ENCODE results near the gene LRBA.

Gene LRBA

GRCh38 chr4:150332086-150332485, 683.0 kb downstream of the LRBA start:
- DNase-seq (ENCODE audit: low read depth in 2 of 2, low spot score in 1 of 2), result no peak

- DNase-seq (ENCODE audit: low read depth in 2 of 2, low spot score in 1 of 2), result no peak
Observed at GRCh38 chr4:150329373-150329772, 685.7 kb downstream of the LRBA start.

DNA sequence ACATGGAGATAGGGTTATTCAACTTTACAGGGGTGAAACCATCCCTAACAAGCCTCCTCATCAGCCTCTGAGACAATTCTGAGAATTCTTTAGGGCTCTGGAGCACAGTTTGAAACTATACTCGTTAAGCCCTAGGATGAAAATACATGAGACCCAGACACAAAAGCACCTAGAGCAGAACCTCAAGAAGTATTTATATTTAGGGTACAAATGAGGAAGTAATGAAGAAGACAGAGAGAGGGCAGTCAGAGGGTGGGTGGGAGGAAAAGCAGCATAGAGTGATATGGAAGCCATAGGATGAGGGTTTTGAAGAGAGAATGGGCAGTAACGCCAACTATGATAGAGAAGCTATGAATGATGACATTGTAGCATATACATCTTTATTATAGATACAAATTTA, 686.6 kb downstream of the LRBA start:
- DNase-seq (ENCODE audit: low read depth in 2 of 2, low spot score in 1 of 2), result no peak

DNA sequence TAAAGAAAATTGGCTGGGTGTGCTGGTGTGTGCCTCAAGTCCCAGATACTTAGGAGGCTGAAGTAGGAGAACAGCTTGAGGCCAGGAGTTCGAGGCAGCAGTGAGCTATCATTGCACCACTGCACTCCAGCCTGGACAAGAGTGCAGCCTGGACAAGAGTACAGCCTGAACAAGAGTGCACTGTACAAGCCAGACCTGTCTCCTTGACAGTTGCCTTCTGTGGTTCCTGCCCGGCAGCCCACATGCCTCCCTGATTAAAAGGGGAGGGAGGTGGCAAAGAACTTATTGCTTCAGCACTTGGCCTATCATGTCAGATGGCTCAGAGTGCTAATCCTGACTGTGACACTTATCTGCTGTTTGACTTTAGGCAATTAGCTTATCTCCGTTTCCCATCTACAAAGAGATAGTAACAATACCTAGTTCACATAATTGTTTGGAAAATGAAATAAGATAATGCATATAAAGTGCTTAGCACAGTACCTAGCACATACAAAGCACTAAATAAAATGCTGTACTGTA, 687.8 kb downstream of the LRBA start:
- DNase-seq (ENCODE audit: low read depth in 2 of 2, low spot score in 1 of 2), result no peak

DNA sequence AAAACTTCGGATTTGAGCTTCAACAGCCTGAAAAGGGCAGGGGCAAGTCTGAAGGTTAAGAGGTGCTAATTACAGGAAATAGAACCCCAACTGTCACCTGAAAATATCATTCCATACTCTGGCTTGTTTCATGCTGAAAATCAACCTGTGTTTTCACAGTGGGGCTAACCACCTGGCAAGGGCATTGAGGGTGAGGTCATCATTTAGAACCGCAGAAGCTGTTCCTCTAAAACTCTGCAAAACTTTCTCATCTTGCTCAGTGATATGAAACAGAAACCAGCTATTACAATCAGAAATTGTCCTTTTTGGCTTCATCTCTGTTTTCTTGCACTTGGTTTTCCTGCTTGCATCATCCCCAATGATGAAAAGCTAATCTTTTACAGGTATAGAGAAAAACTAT, 689.2 kb downstream of the LRBA start:
- no peak for DNase-seq (ENCODE audit: low read depth in 2 of 2, low spot score in 1 of 2)

GRCh38 chr4:150323406-150324325, 691.4 kb downstream of the LRBA start:
- no peak for DNase-seq (ENCODE audit: low read depth in 2 of 2, low spot score in 1 of 2)

DNA sequence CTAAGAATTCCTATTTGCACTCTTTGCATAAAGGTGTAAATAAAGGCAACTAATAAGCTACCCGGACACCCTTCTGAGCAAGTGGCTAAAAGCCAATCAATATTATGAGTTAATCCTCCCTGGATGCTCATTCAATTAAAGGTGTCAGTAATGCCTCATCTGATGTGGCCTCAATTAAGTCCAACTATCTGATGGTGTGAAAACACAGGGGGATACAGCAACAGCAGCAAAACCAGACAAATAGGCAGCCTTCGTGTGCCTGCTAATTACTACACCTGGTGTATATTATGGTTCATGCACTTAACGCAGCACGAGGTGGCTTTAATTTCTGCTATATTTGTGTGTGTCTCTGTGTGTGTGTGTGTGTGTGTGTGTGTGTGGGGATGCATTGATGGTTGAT, 692.4 kb downstream of the LRBA start:
- no peak for DNase-seq (ENCODE audit: low read depth in 2 of 2, low spot score in 1 of 2)

DNA sequence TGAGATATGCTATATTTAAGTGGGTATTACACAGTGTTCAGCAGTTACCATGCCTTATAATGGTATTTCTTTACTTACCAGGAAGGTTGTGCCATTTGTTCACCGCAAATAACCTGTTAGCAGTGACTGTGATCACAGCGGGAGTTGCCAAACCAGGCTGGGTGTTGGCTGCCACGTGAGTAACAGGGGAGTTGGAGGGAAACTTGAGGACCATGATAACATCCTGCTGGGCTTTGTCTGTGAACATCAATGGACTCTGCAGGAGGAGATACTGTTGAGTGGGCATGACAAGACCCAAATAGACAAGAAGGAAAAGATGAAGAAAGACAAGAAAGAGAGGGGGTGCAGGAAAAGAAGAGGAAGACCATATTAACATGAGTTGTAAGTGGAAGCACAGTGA, 694.0 kb downstream of the LRBA start:
- no peak for DNase-seq (ENCODE audit: low read depth in 2 of 2, low spot score in 1 of 2)

GRCh38 chr4:150318971-150319370, 696.1 kb downstream of the LRBA start:
- no peak for DNase-seq (ENCODE audit: low read depth in 2 of 2, low spot score in 1 of 2)

DNA sequence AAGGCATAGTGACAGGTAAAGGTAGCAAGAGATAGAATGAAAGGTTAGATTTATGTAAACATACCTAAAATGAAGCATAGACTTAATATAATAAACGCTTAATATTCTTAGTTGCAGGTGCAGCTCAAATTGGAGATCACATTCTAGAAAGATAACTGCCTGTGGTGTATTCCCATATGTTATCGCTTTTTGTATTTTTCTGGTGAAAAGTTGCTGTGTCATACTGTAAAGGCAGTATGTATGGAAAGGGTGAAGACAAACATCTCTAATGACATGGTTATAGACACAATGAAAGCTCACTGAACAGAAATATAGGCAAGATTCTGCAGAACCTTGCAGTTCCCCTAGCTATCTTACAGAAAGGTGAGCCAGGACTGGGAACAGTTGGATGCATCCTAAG, 696.6 kb downstream of the LRBA start:
- DNase-seq (ENCODE audit: low read depth in 2 of 2, low spot score in 1 of 2), result no peak

DNA sequence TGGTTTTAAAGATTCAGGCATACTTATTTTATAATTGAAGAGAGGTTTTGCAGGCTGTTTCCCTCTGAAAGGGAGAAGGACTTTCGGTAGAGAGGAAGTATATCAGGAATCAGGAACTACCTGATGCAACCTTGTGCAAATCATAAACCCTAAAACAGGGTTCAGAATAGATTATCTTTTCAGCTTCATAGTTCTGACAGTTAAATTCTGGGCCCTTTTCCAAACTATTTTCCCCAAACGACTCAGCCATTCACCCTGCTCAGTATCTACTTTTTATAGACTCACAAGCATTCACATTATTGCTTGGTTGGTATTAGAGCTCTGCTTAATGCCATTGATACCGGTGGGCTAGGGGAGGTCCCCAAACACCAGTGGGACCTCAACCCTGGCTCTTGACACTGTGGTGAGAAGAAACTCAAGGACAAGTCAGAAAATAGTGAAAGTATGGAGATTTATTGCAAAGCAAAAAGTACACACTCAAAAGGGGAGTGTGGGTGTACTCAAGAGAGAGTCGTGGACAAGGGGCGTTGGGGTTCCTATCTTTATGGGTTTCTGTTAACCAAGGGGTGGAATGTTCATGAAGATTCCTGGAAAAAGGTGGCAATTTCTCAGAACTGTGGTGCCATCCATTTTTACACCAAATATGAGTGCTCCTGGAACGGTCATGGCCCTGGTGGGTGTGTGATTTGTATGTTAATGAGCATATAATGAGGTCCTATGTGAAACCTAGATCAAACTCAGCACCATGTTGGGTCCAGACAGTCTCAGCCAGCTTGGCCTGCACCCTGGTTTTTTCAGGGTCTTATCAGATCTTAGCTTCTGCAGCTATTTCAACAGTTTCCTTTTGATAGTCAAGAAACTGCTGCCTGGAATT, 698.5 kb downstream of the LRBA start:
- no peak for DNase-seq (ENCODE audit: low read depth in 2 of 2, low spot score in 1 of 2)

DNA sequence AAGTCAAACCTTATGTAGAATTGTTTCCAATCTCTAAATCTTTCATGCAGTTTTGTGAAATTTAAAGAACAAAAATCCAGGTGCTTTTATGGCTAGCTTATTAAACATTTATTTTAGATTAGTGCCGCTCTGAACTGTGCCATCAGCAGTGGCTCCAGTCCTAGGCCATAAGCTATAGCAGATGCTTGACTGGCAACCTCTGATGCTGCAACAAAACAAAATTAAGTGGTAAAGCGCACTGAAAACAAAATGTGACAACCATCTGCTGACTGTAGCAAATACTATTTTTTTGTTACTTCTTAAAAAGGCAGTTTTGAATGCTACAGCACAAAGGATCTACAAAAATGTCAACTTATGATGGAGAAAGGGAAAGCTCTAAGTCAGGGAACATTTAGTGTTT, 699.4 kb downstream of the LRBA start:
- no peak for DNase-seq (ENCODE audit: low read depth in 2 of 2, low spot score in 1 of 2)

- no peak for DNase-seq (ENCODE audit: low read depth in 2 of 2, low spot score in 1 of 2)
Observed at GRCh38 chr4:150315175-150315574, 699.9 kb downstream of the LRBA start.

DNA sequence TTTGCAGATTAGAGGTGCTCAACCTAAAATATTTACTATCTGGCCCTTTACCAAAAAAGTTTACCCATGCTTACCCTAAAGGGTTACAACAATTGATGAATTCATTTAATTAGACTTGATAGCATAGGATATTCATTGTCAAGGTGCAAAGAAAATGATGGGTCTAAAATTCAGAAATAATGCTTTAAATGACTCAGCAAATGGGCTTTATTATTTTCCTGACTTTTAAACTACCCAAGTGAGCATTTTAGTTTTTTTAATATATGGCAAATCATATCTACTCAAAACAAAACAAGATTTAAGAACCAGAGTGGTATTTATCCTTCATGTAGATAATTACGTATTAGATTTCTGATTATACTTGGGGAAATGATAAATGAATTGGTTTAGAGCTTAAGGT, 701.1 kb downstream of the LRBA start:
- DNase-seq (ENCODE audit: low read depth in 2 of 2, low spot score in 1 of 2), result no peak

DNA sequence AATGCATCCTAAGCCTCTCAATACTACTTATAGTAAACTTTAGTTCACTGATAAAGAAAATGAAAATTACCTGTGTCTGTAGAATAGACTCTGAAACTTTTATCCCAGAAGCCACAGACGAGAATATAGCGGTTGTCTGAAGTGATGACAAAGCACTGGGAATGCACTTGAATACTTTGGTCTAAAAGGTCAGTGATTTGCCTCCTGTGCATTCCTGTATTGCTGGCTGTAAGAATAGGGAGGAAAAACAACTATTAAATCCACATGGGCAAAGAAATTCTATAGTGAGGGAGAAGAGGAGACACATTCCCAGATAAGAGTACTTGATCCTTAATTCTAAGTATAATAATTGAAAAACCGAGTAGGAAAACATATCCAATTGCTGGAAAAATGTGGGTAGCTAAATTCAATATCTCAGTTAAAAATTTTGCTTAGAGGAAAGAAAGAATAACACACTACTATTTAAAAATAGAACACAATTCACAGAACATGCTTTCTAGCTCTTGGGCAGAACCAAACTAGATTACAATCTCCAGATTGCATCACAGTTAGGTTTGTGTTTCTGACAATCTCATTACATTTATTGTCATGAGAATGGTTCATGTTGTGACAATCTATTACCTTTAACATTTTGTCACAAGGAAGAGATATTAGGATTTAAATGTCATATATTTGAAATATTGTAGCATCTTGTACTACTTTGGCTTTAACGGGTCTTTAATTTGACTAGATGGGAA, 704.8 kb downstream of the LRBA start:
- DNase-seq (ENCODE audit: low read depth in 2 of 2, low spot score in 1 of 2), result no peak

- no peak for DNase-seq (ENCODE audit: low read depth in 2 of 2, low spot score in 1 of 2)
Observed at GRCh38 chr4:150308824-150309472, 706.1 kb downstream of the LRBA start.

DNA sequence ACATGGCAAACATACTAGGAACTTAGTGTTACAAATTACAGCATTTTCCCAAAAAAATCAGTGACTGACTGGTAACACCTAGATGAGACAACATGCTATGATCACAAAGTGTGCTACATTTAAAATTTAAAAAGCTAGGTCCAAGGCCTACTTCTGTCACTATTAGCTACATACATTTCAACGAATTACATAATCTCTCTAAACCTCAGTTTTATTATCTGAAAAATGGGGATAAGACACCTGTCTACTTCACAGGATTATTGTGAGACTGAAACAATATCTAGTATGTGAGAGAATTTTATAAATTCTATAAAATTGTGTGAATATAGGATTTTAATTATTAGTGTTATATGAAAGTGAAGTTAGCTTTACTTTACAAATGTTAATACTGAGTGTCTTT, 708.4 kb downstream of the LRBA start:
- DNase-seq (ENCODE audit: low read depth in 2 of 2, low spot score in 1 of 2), result no peak

- DNase-seq (ENCODE audit: low read depth in 2 of 2, low spot score in 1 of 2), result no peak
Observed at GRCh38 chr4:150305995-150306394, 709.1 kb downstream of the LRBA start.

- no peak for DNase-seq (ENCODE audit: low read depth in 2 of 2, low spot score in 1 of 2)
Observed at GRCh38 chr4:150302553-150302952, 712.5 kb downstream of the LRBA start.

GRCh38 chr4:150299816-150300215, 715.3 kb downstream of the LRBA start:
- no peak for DNase-seq (ENCODE audit: low read depth in 2 of 2, low spot score in 1 of 2)
